ENCODE data around the gene FXYD3.

FXYD3 gene

DNA sequence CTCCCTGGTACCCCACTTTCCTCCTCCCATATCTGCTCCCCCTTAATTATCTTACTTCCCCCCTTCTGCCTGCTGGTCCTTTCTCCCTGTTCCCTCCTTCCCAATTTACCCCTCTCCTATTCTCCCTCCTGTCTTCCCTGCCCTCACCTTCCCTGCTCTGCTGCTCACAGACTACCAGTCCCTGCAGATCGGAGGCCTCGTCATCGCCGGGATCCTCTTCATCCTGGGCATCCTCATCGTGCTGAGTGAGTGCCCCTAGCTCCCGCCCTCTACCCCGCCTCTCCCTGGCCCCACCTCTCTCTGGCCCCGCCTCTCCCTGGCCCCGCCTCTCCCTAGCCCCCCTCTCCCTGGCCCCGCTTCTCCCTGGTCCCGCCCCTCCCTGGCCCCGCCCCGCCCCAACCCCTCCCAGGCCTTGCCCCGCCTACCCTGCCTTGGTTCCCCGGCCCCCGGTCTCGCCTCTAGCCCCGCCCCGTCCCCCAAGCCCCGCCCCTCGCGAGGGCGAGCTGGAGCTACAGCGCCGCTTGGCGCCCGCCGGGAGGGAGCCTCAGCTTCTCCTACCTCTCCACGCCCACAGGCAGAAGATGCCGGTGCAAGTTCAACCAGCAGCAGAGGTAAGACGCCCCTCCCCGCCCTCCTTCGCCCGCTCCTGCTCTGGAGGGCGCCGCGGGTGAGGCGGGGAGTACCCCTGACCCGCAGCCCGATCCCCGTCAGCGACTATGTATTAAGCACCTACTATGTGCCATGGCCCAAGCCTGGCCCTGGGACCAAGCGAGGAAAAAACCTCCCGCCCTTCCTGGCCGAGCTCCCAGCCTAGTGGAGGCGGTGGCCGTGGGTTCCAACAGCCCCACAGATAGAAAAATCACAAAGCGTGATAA is 25.6 kb downstream of the FXYD3 start:
- no peaks in the 10 kb centered on the region for H3K36me3 Mint-ChIP-seq
- no peaks in the 10 kb centered on the region for H3K9me3 Mint-ChIP-seq
- CTCF ChIA-PET = interaction anchor here (0.6 to 5.9 kb wide), 34 partner anchors 9 to 354 kb away, joined by 3 to 50 read pairs (median 5); partner anchors contain the start of genes FXYD5, HAMP and USF2
- H3K27me3 Mint-ChIP-seq = peaks cover 66% of the 10 kb centered on the region
- peak; percentile 97 for DNase-seq
- H3K27ac Mint-ChIP-seq = peak overlapping the region; percentile 91
- peak overlapping the region; percentile 78 for H3K4me3 Mint-ChIP-seq
- H3K4me1 Mint-ChIP-seq = peaks cover 41% of the 10 kb centered on the region

GRCh38 chr19:35141837-35142605 is 26.4 kb downstream of the FXYD3 start:
- peaks cover 62% of the 10 kb centered on the region for H3K27me3 Mint-ChIP-seq
- no peaks in the 10 kb centered on the region for H3K9me3 Mint-ChIP-seq
- CTCF ChIA-PET = interaction anchor here (0.8 to 5.9 kb wide), 35 partner anchors 8 to 354 kb away, joined by 3 to 50 read pairs (median 5); partner anchors contain the start of genes FXYD5, HAMP and USF2
- H3K4me3 Mint-ChIP-seq = peak overlapping the region; percentile 78
- peaks cover 45% of the 10 kb centered on the region for H3K4me1 Mint-ChIP-seq
- DNase-seq = no peak
- peak overlapping the region; percentile 91 for H3K27ac Mint-ChIP-seq
- peaks cover 6% of the 10 kb centered on the region for H3K36me3 Mint-ChIP-seq

GRCh38 chr19:35142606-35143230 is 27.1 kb downstream of the FXYD3 start:
- CTCF ChIA-PET = interaction anchor here (0.8 to 5.9 kb wide), 18 partner anchors 10 to 204 kb away, joined by 3 to 50 read pairs (median 6); partner anchors contain the start of genes FXYD5 and USF2
- Mint-ChIP-seq H3K4me1 (peaks cover 45% of the 10 kb centered on the region), H3K27ac (no peak overlapping the region), H3K27me3 (peaks cover 56% of the 10 kb centered on the region), H3K36me3 (peaks cover 13% of the 10 kb centered on the region), H3K4me3 (peak overlapping the region; percentile 78), H3K9me3 (no peaks in the 10 kb centered on the region)
- DNase-seq = peak; percentile 78

DNA sequence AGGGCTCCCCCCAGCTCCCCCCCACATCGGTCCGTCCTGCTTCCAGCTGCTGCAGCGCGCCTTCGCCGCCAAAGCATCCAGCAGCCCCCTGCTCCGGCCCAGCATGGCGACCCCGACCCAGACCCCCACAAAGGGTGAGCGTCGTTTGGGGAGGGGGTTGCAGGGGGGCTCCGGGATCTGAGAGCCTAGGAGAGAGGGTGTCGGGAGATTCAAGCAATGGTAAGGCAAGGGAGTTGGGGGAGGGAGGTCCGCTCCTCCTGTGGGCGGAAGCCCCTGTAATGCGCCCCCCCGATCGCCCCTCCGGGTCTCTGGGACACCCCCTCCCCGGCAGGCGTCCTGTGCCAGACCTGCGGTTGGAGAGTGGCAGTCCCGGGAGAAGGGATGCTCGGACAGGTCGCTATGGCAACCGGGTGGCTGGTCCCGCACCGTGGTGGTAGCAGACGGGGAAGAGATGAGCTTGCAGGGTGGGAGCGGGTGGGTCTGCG is 27.6 kb downstream of the FXYD3 start, which contains the start of gene FXYD7:
Gene FXYD7, plus strand, starts transcription at position 25 of the 485 bp plus-strand sequence. Its CDS starts 79 bp downstream, at position 104.
- DNase-seq = peak; percentile 46
- H3K4me1 Mint-ChIP-seq = peaks cover 45% of the 10 kb centered on the region

DNA sequence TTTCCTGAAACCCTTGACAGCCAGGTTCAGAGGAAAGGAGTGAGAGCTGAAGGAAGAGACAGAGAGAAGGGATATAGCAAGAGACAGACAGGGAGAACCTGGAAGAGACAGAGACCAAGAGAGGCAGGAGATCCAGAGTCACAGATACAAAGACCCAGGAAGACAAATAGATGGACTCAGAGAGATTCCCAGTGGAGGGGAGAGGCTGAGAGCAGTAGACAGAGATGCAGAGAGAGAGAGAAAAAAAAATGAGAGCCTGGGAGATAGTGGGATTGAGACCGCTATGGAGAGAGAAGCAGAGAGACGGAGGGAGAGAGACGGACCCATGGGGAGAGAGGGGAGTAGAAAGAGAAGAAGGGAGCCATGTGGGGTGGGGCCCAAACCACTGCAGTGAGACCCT is 28.2 kb downstream of the FXYD3 start:
- CTCF ChIA-PET = interaction anchor here (0.6 to 5.9 kb wide), 3 partner anchors 9 to 83 kb away, joined by 3 to 50 read pairs (median 44); partner anchors contain the start of gene FXYD5
- H3K27me3 Mint-ChIP-seq = peaks cover 53% of the 10 kb centered on the region
- H3K27ac Mint-ChIP-seq = no peak overlapping the region
- H3K36me3 Mint-ChIP-seq = peaks cover 16% of the 10 kb centered on the region
- peaks cover 45% of the 10 kb centered on the region for H3K4me1 Mint-ChIP-seq
- H3K4me3 Mint-ChIP-seq = peak overlapping the region; percentile 46
- no peak for DNase-seq
- no peaks in the 10 kb centered on the region for H3K9me3 Mint-ChIP-seq

More for the DNA sequence above, 27.6 kb downstream of the FXYD3 start, which contains the start of gene FXYD7:
- Mint-ChIP-seq H3K27me3 (peaks cover 54% of the 10 kb centered on the region), H3K27ac (no peak within 1 kb of the TSS), H3K36me3 (peaks cover 14% of the 10 kb centered on the region), H3K4me3 (peak within 1 kb of the TSS; percentile 78), H3K9me3 (no peaks in the 10 kb centered on the region)
- CTCF ChIA-PET = interaction anchor here (0.6 to 5.9 kb wide), 3 partner anchors 10 to 84 kb away, joined by 3 to 50 read pairs (median 44); partner anchors contain the start of gene FXYD5

DNA sequence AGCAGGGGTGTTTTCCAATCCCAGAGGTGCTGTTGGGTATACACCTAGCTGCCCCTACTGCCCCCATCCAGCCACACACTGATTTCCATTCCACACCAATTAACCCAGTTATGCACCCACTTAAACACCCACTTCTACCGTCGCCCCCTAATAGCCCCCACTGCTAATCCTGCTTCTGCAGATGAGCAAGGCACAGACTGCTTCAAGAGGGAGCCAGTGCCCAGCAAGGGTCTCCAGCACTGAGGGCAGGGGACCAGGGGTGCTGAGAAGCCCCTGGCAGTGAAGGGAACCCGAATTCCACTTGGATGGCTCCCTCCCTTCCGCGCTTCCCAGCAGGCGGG is 28.6 kb downstream of the FXYD3 start:
- DNase-seq = no peak
- peaks cover 53% of the 10 kb centered on the region for H3K27me3 Mint-ChIP-seq
- H3K4me3 Mint-ChIP-seq = peak overlapping the region; percentile 46
- no peak overlapping the region for H3K27ac Mint-ChIP-seq
- CTCF ChIA-PET = interaction anchor here (1.6 to 5.9 kb wide), 2 partner anchors 9 to 19 kb away, joined by 5 to 50 read pairs; partner anchors contain the start of gene FXYD5
- peaks cover 45% of the 10 kb centered on the region for H3K4me1 Mint-ChIP-seq
- peaks cover 19% of the 10 kb centered on the region for H3K36me3 Mint-ChIP-seq
- H3K9me3 Mint-ChIP-seq = no peaks in the 10 kb centered on the region

DNA sequence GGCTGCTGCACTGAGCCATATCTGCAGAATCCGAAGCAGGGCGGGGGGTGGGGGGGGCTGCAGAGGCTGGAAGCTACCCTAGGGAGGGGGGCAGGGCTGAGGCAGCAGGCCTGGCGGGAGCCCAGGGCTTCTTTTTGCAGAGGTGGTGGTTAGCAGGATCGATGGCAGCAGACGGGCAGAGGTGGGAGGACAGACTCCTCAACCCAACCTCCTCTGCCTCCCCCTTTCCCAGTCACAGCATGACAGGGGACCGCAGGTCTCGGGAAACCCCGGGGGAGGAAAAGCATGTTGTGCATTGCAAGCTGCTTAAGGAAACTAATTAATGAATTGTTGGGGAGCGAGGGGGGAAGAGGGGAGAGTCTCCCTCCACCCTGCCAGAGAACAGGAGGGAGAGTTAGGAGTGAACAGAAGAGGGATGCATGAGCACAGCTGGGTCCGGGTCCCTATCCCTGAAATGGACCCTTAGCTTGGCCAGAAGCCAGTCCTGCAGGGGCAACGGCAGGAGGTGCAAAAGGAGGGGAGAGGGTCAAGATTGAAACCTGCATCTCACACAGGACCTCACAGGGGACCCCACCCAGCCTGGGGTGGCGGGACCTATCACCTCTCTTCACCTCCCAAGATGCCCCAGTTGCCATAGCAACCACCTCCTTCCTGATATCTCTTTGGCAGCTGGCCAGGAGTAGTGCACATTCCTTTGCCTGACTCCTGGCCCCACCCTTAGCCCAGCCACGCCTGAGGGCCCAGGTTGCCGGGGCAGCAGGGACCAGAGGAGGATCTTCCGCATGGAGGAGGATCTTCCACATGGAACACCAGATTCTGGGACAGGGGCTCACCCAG is 29.2 kb downstream of the FXYD3 start:
- H3K27me3 Mint-ChIP-seq = peaks cover 51% of the 10 kb centered on the region
- H3K4me3 Mint-ChIP-seq = no peak overlapping the region
- CTCF ChIA-PET = interaction anchor here (0.8 to 5.9 kb wide), 4 partner anchors 8 to 71 kb away, joined by 3 to 50 read pairs (median 5); partner anchors contain the start of gene FXYD5

GRCh38 chr19:35146746-35147459 is 31.3 kb downstream of the FXYD3 start:
- CTCF ChIA-PET = no interaction called here
- H3K27ac Mint-ChIP-seq = no peak overlapping the region
- no peak for DNase-seq
- peaks cover 50% of the 10 kb centered on the region for H3K27me3 Mint-ChIP-seq
- H3K9me3 Mint-ChIP-seq = no peaks in the 10 kb centered on the region
- peaks cover 27% of the 10 kb centered on the region for H3K36me3 Mint-ChIP-seq
- H3K4me1 Mint-ChIP-seq = peaks cover 44% of the 10 kb centered on the region
- H3K4me3 Mint-ChIP-seq = no peak overlapping the region

More for the DNA sequence above, 29.2 kb downstream of the FXYD3 start:
- H3K9me3 Mint-ChIP-seq = no peaks in the 10 kb centered on the region
- H3K4me1 Mint-ChIP-seq = peaks cover 45% of the 10 kb centered on the region
- H3K27ac Mint-ChIP-seq = no peak overlapping the region
- H3K36me3 Mint-ChIP-seq = peaks cover 20% of the 10 kb centered on the region
- peak; percentile 44 for DNase-seq

DNA sequence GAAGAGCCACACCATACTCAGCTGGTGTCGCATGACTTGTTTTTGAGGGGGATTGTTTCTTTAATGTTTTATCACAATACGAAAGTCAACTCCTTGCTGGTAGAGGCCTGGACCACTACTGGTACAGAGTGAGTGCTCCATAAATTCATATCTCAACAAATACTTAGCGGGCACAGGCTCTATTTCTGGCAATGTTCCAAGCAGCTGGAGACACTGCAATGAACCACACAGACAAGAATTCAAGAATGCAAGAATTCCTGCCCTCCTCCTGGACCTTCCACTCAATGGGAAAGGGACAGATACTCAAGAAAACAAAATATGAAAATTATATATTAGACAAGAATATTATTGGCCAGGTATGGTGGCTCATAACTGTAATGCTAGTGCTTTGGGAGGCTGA is 33.8 kb downstream of the FXYD3 start:
- Mint-ChIP-seq H3K27ac (no peak overlapping the region), H3K4me3 (no peak overlapping the region), H3K4me1 (peaks cover 41% of the 10 kb centered on the region), H3K36me3 (peaks cover 31% of the 10 kb centered on the region), H3K9me3 (no peaks in the 10 kb centered on the region), H3K27me3 (peaks cover 35% of the 10 kb centered on the region)
- no peak for DNase-seq
- CTCF ChIA-PET = interaction anchor here (0.9 kb wide), 1 partner anchor 8 kb away, joined by 3 read pairs; no protein-coding TSS in a partner anchor

- CTCF ChIA-PET = interaction anchor here (0.6 to 1.2 kb wide), 3 partner anchors 9 to 66 kb away, joined by 3 read pairs; no protein-coding TSS in a partner anchor
- Mint-ChIP-seq H3K27ac (no peak overlapping the region), H3K36me3 (peaks cover 40% of the 10 kb centered on the region), H3K27me3 (peaks cover 26% of the 10 kb centered on the region), H3K9me3 (no peaks in the 10 kb centered on the region), H3K4me1 (peaks cover 31% of the 10 kb centered on the region), H3K4me3 (no peak overlapping the region)
- DNase-seq = no peak
Measured at GRCh38 chr19:35150445-35150844, 34.8 kb downstream of the FXYD3 start.

- Mint-ChIP-seq H3K36me3 (peaks cover 48% of the 10 kb centered on the region), H3K4me1 (peaks cover 37% of the 10 kb centered on the region), H3K27me3 (peaks cover 26% of the 10 kb centered on the region), H3K9me3 (no peaks in the 10 kb centered on the region), H3K4me3 (no peak overlapping the region), H3K27ac (no peak overlapping the region)
- no peak for DNase-seq
- CTCF ChIA-PET = interaction anchor here (1.2 to 4.1 kb wide), 2 partner anchors 8 to 65 kb away, joined by 3 to 50 read pairs; partner anchors contain the start of gene FXYD7
Measured at GRCh38 chr19:35151273-35152065, 35.8 kb downstream of the FXYD3 start.
